ENCODE results near the gene POLE. TPM values are rescaled to one million over a fixed set of nuclear protein-coding genes. Genes with fewer than 3 reads are reported as not detected.

Gene POLE
- total RNA-seq, 1 donor from 2014 or later, result 72.5 TPM

- no peak for DNase-seq (ENCODE audit: extremely low spot score, unreplicated experiment)
- Mint-ChIP-seq H3K4me1 (ENCODE audit: unreplicated experiment) (no peaks in the 10 kb centered on the region), H3K4me3 (ENCODE audit: unreplicated experiment) (no peak overlapping the region), H3K27ac (ENCODE audit: unreplicated experiment) (no peak overlapping the region), H3K27me3 (ENCODE audit: unreplicated experiment) (no peaks in the 10 kb centered on the region), H3K9me3 (ENCODE audit: unreplicated experiment) (no peaks in the 10 kb centered on the region), H3K36me3 (ENCODE audit: unreplicated experiment) (peaks cover 53% of the 10 kb centered on the region)
- TF ChIP-seq CTCF (IDR thresholded peaks at IDR 0.05), result no peak
Observed at GRCh38 chr12:132727091-132727794, 40.1 kb upstream of the POLE start.

GRCh38 chr12:132726386-132726785 lies 39.2 kb upstream of the POLE start:
- Mint-ChIP-seq H3K4me1 (ENCODE audit: unreplicated experiment) (no peaks in the 10 kb centered on the region), H3K27ac (ENCODE audit: unreplicated experiment) (no peak overlapping the region), H3K9me3 (ENCODE audit: unreplicated experiment) (no peaks in the 10 kb centered on the region), H3K4me3 (ENCODE audit: unreplicated experiment) (no peak overlapping the region), H3K27me3 (ENCODE audit: unreplicated experiment) (no peaks in the 10 kb centered on the region), H3K36me3 (ENCODE audit: unreplicated experiment) (peaks cover 50% of the 10 kb centered on the region)
- TF ChIP-seq CTCF (IDR thresholded peaks at IDR 0.05), result no peak
- DNase-seq (ENCODE audit: extremely low spot score, unreplicated experiment), result no peak

DNA sequence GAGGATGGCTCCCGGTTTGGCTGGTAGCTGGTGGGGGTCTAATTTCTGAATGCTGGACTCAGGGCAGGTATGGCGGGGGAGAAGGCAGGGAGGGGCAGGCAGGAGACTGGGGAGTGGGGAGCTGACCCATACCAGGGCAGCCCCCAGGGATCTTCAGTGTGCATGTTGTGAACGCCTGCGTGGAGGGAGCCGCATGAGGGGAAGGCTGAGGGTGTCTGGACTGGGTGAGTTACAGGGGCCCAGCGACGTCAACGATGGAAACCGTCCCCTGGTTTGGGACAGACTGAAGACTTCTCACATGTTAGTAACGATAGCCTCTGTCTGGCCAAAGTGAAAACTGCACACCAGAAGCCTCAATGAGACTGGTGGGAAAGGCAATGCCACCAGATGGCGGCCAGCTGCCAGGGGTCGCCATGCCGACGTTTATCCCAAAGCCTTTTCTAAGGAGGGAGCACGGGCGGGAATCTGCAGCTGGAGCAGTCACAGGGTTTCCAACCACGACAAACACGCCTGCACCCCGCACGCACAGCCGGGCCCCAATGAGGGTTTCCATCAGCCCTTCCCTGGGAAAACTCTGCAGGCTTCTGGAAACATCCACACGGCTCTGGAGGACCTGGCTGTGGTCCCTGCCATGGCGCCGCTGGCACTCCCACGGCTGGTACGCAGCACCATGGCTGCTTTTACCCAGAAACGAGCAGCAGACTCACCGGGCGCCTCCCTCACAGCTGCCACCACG lies 37.5 kb upstream of the POLE start:
- Mint-ChIP-seq H3K9me3 (ENCODE audit: unreplicated experiment) (no peaks in the 10 kb centered on the region), H3K27ac (ENCODE audit: unreplicated experiment) (no peak overlapping the region), H3K27me3 (ENCODE audit: unreplicated experiment) (no peaks in the 10 kb centered on the region), H3K4me3 (ENCODE audit: unreplicated experiment) (no peak overlapping the region), H3K36me3 (ENCODE audit: unreplicated experiment) (peaks cover 47% of the 10 kb centered on the region), H3K4me1 (ENCODE audit: unreplicated experiment) (no peaks in the 10 kb centered on the region)
- no peak for TF ChIP-seq CTCF (IDR thresholded peaks at IDR 0.05)
- no peak for DNase-seq (ENCODE audit: extremely low spot score, unreplicated experiment)

- H3K4me3 Mint-ChIP-seq (ENCODE audit: unreplicated experiment), result no peak overlapping the region
- H3K4me1 Mint-ChIP-seq (ENCODE audit: unreplicated experiment), result no peaks in the 10 kb centered on the region
- DNase-seq (ENCODE audit: extremely low spot score, unreplicated experiment), result no peak
- no peak overlapping the region for H3K27ac Mint-ChIP-seq (ENCODE audit: unreplicated experiment)
- H3K36me3 Mint-ChIP-seq (ENCODE audit: unreplicated experiment), result peaks cover 46% of the 10 kb centered on the region
- no peaks in the 10 kb centered on the region for H3K9me3 Mint-ChIP-seq (ENCODE audit: unreplicated experiment)
- no peaks in the 10 kb centered on the region for H3K27me3 Mint-ChIP-seq (ENCODE audit: unreplicated experiment)
- no peak for TF ChIP-seq CTCF (IDR thresholded peaks at IDR 0.05)
Observed at GRCh38 chr12:132723764-132724140, 36.6 kb upstream of the POLE start.

DNA sequence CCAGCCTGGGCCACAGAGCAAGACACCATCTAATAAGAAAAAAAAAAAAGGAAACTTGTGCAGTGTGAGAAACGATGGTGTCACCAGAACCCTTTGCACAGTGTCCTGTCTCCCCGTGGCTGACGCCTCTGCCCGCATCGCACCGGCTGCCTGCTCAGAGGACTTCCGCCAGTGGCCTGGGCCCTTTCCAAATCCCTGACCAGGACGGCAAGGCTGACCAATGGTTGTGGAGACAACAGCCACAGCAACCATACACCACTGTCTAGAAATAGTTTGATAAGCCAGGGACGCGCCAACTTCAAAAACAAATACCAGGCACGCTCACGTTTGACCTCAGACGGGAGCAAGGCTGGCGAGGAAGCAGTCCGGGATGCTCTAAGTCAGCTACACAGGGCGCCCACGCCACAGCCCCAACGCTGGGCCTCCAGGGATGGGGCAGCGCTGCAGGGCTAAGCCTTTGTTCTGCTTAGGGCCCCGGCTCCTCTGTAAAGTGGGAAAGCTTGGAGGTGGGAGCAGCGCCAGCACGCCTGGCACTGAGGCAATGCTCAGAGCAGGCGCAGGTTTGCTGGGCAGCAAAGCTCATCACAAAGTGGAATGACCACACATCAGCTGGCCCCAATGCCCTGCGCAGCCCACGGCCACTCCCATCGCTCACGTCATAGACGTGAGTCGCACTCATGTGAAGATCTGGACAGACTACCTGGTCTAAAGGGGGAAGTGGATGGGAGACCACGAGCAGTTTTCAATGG lies 36.0 kb upstream of the POLE start:
- no peak for DNase-seq (ENCODE audit: extremely low spot score, unreplicated experiment)
- no peak overlapping the region for H3K27ac Mint-ChIP-seq (ENCODE audit: unreplicated experiment)
- H3K4me3 Mint-ChIP-seq (ENCODE audit: unreplicated experiment), result no peak overlapping the region
- H3K9me3 Mint-ChIP-seq (ENCODE audit: unreplicated experiment), result no peaks in the 10 kb centered on the region
- TF ChIP-seq CTCF (IDR thresholded peaks at IDR 0.05), result no peak
- H3K4me1 Mint-ChIP-seq (ENCODE audit: unreplicated experiment), result no peaks in the 10 kb centered on the region
- no peaks in the 10 kb centered on the region for H3K27me3 Mint-ChIP-seq (ENCODE audit: unreplicated experiment)
- H3K36me3 Mint-ChIP-seq (ENCODE audit: unreplicated experiment), result peaks cover 41% of the 10 kb centered on the region

Measured in osteocyte (in vitro differentiated cells).